CD4-positive, alpha-beta memory T cell (primary cell): ENCODE measurements around the gene SPINK4. TPM values are rescaled to one million over a fixed set of nuclear protein-coding genes. Genes with fewer than 3 reads are reported as not detected.
A peak's percentile ranks its signal among the peaks of the same experiment; 100 is the strongest.

Experiments used
- CTCF ChIA-PET: fragments of 350-600 bp; sonication (Branson Sonifier 250); formaldehyde crosslinking; loops from one replicate; lab custom pipeline; 2021; ENCODE audit warnings: inconsistent platforms; ENCODE audit not compliant: partially characterized antibody; lab: Charles Lee
- POLR2A ChIA-PET: fragments of 350-600 bp; sonication (Branson Sonifier 250); formaldehyde crosslinking; loops from one replicate; lab custom pipeline; 2021; ENCODE audit not compliant: partially characterized antibody; lab: Charles Lee
- DNase-seq, 5 donors: peaks; one replicate each; pipeline versions ENCODE4 v3.0.0 to v3.0.0-alpha.2; 2020 to 2022; ENCODE audit warnings: mixed read lengths in 1 of 5
- H3K27ac ChIP-seq: one replicate; pipeline ENCODE4 v1.7.0; 2013; ENCODE audit warnings: low read depth, low read length
- H3K27me3 ChIP-seq: 2 replicates; pipeline ENCODE4 v1.7.0; 2013; ENCODE audit warnings: mild to moderate bottlenecking, low read length, moderate library complexity; ENCODE audit not compliant: insufficient read depth
- H3K36me3 ChIP-seq: 2 replicates; pipeline ENCODE4 v1.7.0; 2013; ENCODE audit warnings: mild to moderate bottlenecking, low read length, moderate library complexity; ENCODE audit not compliant: insufficient read depth
- H3K4me1 ChIP-seq: 2 replicates; pipeline ENCODE4 v1.7.0; 2013; ENCODE audit warnings: mild to moderate bottlenecking, low read length, moderate library complexity; ENCODE audit not compliant: insufficient read depth
- H3K4me3 ChIP-seq, 2 donors: one replicate each; pipeline ENCODE4 v1.7.0; 2013; ENCODE audit warnings: low read length in 2 of 2, mild to moderate bottlenecking in 1 of 2
- H3K9me3 ChIP-seq, 2 donors: one replicate each; pipeline ENCODE4 v1.7.0; 2013; ENCODE audit warnings: low read length in 2 of 2, control low read depth in 1 of 2; ENCODE audit not compliant: control insufficient read depth in 1 of 2
- H3K27ac Mint-ChIP-seq, 7 donors: one replicate each; pipeline ENCODE4 v1.8.0; 2020 to 2021; ENCODE audit warnings: mixed read lengths in 7 of 7, mild to moderate bottlenecking in 6 of 7, inconsistent platforms in 3 of 7, moderate library complexity in 3 of 7
- H3K27me3 Mint-ChIP-seq, 2 donors: one replicate each; pipeline ENCODE4 v1.8.0; 2020 to 2021; ENCODE audit warnings: mixed read lengths in 2 of 2
- H3K36me3 Mint-ChIP-seq, 2 donors: one replicate each; pipeline ENCODE4 v1.8.0; 2020 to 2021; ENCODE audit warnings: mixed read lengths in 2 of 2, inconsistent platforms in 1 of 2, mild to moderate bottlenecking in 1 of 2
- H3K4me1 Mint-ChIP-seq, 4 donors: one replicate each; pipeline ENCODE4 v1.8.0; 2020 to 2021; ENCODE audit warnings: mixed read lengths in 4 of 4, mild to moderate bottlenecking in 1 of 4
- H3K4me3 Mint-ChIP-seq, 8 donors: one replicate each; pipeline ENCODE4 v1.8.0; 2020 to 2021; ENCODE audit warnings: mixed read lengths in 8 of 8, mild to moderate bottlenecking in 7 of 8, moderate library complexity in 6 of 8, inconsistent platforms in 3 of 8
- H3K9me3 Mint-ChIP-seq, 8 donors: one replicate each; pipeline ENCODE4 v1.8.0; 2020 to 2021; ENCODE audit warnings: mixed read lengths in 8 of 8, mild to moderate bottlenecking in 5 of 8, inconsistent platforms in 3 of 8, moderate library complexity in 1 of 8
- intact Hi-C: fragments of 100-400 bp; cut with micrococcal nuclease; formaldehyde crosslinking; loops from one replicate; pipeline ENCODE4 v1.15.1; 2023
- polyA plus RNA-seq, 2 donors: library from polyadenylated mRNA; unstranded; fragments of 300-500 nt; fragmentation: Illumina TruSeq; gene quantifications; one replicate each; pipeline ENCODE4 v1.2.3, GENCODE V29; 2021
- total RNA-seq, 2 experiments: library from RNA; stranded (reverse); gene quantifications; one replicate each; pipeline ENCODE4 v1.2.3, GENCODE V29; 2021

The SPINK4 gene
- total and polyA plus RNA-seq, 4 experiments from 2014 or later, result not detected

DNA sequence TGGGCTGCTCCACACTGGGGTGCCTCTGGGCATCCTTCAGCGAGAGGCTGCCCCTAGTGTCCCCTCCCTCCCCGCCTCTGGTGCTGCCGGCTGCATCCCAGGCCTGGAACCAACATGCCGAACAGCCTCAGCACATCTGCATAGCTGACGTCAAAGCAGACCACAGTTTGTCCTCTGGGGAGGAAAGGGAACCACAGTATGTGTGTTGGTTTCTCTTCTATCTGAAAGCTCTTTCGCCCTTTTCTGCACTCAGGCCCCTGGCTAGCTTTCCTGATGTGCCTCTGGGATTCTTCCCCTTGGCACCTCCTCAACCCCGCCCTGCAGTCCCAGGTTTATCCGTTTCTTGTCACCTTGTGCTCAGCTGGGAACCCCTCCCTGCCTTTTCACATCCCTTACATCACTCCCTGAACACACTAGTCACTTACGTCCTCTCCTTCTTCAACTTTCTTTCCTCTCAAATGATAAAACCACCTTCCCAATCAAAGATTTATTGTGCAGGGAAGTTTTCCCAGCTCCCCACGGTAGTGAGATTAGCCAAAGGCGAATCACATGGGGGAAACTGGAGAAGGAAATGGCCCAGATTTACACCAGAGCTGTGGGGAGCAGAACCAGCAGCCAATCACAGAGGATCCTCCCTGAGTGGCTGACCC lies 37.3 kb upstream of the SPINK4 start:
- H3K27ac ChIP-seq, result no peak overlapping the region
- ChIA-PET CTCF (interaction anchor here (0.8 to 1.7 kb wide), 2 partner anchors 10 to 23 kb away, joined by 3 to 4 read pairs; no protein-coding TSS in a partner anchor), POLR2A (interaction anchor here (1.5 kb wide), 1 partner anchor 35 kb away, joined by 6 read pairs; no protein-coding TSS in a partner anchor)
- H3K36me3 ChIP-seq, result no peaks in the 10 kb centered on the region
- H3K9me3 Mint-ChIP-seq, result no peaks in the 10 kb centered on the region
- no peaks in the 10 kb centered on the region for H3K4me1 ChIP-seq
- H3K4me3 Mint-ChIP-seq, result peak overlapping the region in 3 of 8 donors; percentile 27 to 57 (median 27)
- peaks cover 0 to 3% of the 10 kb centered on the region in 2 donors for H3K27me3 Mint-ChIP-seq
- H3K36me3 Mint-ChIP-seq, result no peaks in the 10 kb centered on the region
- DNase-seq, result peak in 4 of 5 donors; percentile 27 to 58 (median 36)
- H3K27me3 ChIP-seq, result no peaks in the 10 kb centered on the region
- H3K4me1 Mint-ChIP-seq, result peaks cover 4 to 13% (median 5%) of the 10 kb centered on the region in 4 donors
- peak overlapping the region in 4 of 7 donors; percentile 39 to 75 (median 64) for H3K27ac Mint-ChIP-seq
- H3K9me3 ChIP-seq, result no peaks in the 10 kb centered on the region
- no peak overlapping the region for H3K4me3 ChIP-seq
- intact Hi-C loops, result no loop called here

GRCh38 chr9:33209394-33209793 lies 30.6 kb upstream of the SPINK4 start:
- Histone ChIP-seq H3K36me3 (no peaks in the 10 kb centered on the region), H3K4me1 (no peaks in the 10 kb centered on the region), H3K9me3 (no peaks in the 10 kb centered on the region), H3K4me3 (no peak overlapping the region), H3K27ac (no peak overlapping the region), H3K27me3 (no peaks in the 10 kb centered on the region)
- no peak for DNase-seq
- intact Hi-C loops, result no loop called here
- Mint-ChIP-seq H3K27me3 (no peaks in the 10 kb centered on the region), H3K27ac (no peak overlapping the region), H3K4me3 (no peak overlapping the region), H3K4me1 (no peaks in the 10 kb centered on the region), H3K9me3 (peaks cover 0 to 1% (median 0%) of the 10 kb centered on the region in 8 donors), H3K36me3 (no peaks in the 10 kb centered on the region)
- POLR2A ChIA-PET, result no interaction called here
- CTCF ChIA-PET, result no interaction called here

DNA sequence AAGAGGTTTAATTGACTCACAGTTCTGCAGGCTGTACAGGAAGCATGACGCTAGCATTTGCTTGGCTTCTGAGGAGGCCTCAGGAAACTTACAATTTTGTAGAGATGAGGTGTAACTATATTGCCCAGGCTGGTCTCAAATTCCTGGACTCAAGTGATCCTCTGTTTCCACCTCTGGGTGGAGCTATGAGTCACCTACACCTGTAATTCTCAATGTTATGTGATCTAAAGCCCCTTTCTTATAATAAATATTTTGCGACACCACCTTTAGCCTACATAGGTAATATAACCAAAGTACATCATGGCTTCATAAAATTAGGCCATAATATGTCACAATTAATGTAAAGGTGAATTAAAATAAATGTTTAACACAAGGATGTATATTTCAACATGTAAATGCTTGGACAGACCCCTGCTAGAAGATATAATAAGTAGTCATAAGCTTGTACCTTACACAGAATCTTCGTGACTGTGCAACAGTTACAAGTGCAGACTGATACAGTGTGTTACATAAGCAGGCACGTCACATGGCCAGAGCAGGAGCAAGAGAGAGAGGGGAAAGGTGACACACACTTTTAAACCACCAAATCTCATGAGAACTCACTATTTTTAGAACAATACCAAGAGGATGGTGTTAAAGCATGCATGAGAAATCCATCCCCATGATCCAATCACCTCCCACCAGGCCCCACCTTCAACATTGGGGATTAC lies 29.8 kb upstream of the SPINK4 start:
- H3K9me3 Mint-ChIP-seq, result peaks cover 0 to 1% (median 0%) of the 10 kb centered on the region in 8 donors
- H3K27me3 Mint-ChIP-seq, result no peaks in the 10 kb centered on the region
- no peaks in the 10 kb centered on the region for H3K4me1 ChIP-seq
- ChIA-PET POLR2A (no interaction called here), CTCF (interaction anchor here (1.7 kb wide), 1 partner anchor 40 kb away, joined by 3 read pairs; no protein-coding TSS in a partner anchor)
- H3K4me3 ChIP-seq, result no peak overlapping the region
- no peaks in the 10 kb centered on the region for H3K4me1 Mint-ChIP-seq
- H3K36me3 ChIP-seq, result no peaks in the 10 kb centered on the region
- intact Hi-C loops, result no loop called here
- no peak for DNase-seq
- no peak overlapping the region for H3K27ac ChIP-seq
- no peaks in the 10 kb centered on the region for H3K9me3 ChIP-seq
- no peak overlapping the region for H3K4me3 Mint-ChIP-seq
- no peak overlapping the region for H3K27ac Mint-ChIP-seq
- H3K27me3 ChIP-seq, result no peaks in the 10 kb centered on the region
- no peaks in the 10 kb centered on the region for H3K36me3 Mint-ChIP-seq

GRCh38 chr9:33211695-33212393 lies 28.1 kb upstream of the SPINK4 start:
- intact Hi-C loops, result no loop called here
- CTCF ChIA-PET, result interaction anchor here (1.5 kb wide), 1 partner anchor 14 kb away, joined by 5 read pairs; no protein-coding TSS in a partner anchor
- no peak overlapping the region for H3K4me3 Mint-ChIP-seq

DNA sequence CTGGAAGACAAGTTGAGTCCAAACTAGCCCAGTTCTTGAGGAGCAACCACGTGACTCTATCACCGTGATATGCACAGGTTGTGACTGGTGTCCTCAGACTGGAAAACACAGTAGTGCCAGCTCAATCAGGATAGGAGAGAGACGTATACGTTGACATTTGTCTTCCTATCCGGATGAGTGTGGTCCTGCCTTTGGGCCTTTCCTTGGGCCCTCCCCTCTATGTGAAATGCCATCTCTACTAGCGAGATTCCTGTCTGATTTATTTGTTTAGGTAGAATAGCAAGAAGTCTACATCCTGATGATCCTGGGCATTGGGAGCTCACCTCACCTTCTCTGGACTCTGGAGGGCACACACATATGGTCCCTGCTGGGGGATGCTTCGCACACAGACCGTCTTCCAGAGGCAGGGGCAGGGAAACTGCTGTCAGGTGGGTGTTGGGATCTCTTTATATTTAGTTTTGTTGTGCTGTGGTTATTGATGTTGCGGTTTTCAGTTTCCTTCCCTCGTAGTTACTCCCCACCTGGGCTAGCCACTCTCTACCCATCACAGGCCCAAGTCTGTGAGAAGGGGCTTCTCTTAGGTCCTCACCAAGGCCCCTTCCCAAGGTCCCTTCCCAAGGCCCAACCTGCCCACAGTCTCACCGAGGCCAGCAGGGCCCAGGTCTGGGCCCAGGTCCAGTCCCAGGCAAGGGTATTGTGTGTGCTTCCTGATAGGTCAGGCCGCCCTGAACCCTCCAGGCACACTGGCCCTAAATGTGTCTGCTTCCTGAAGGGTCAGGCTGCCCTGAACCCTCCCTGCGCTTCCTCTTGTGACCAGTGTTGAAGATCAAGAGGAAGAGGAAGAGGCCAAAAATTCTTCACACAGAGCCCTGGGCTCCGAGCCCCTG lies 19.0 kb upstream of the SPINK4 start:
- H3K4me1 ChIP-seq, result peaks cover 9% of the 10 kb centered on the region
- peak overlapping the region in 1 of 7 donors; percentile 8 for H3K27ac Mint-ChIP-seq
- POLR2A ChIA-PET, result interaction anchor here (1.4 kb wide), 1 partner anchor 53 kb away, joined by 3 read pairs; the partner anchor contains the start of gene B4GALT1

More at GRCh38 chr9:33211695-33212393, 28.1 kb upstream of the SPINK4 start:
- H3K9me3 Mint-ChIP-seq, result peaks cover 0 to 1% (median 0%) of the 10 kb centered on the region in 8 donors
- Histone ChIP-seq H3K36me3 (no peaks in the 10 kb centered on the region), H3K9me3 (no peaks in the 10 kb centered on the region), H3K27ac (no peak overlapping the region), H3K27me3 (no peaks in the 10 kb centered on the region), H3K4me3 (no peak overlapping the region), H3K4me1 (no peaks in the 10 kb centered on the region)
- POLR2A ChIA-PET, result no interaction called here
- no peaks in the 10 kb centered on the region for H3K4me1 Mint-ChIP-seq
- no peak for DNase-seq
- H3K27ac Mint-ChIP-seq, result peak overlapping the region in 1 of 7 donors; percentile 6
- H3K27me3 Mint-ChIP-seq, result no peaks in the 10 kb centered on the region
- no peaks in the 10 kb centered on the region for H3K36me3 Mint-ChIP-seq

GRCh38 chr9:33221568-33221884 lies 18.4 kb upstream of the SPINK4 start:
- POLR2A ChIA-PET, result no interaction called here
- intact Hi-C loops, result loop anchor here (10.0 kb wide), 1 partner anchor 637 kb away; no protein-coding TSS in a partner anchor
- peaks cover 9% of the 10 kb centered on the region for H3K4me1 ChIP-seq
- no peaks in the 10 kb centered on the region for H3K36me3 ChIP-seq
- H3K4me3 ChIP-seq, result no peak overlapping the region
- H3K27ac ChIP-seq, result no peak overlapping the region
- H3K4me1 Mint-ChIP-seq, result peaks cover 7 to 12% (median 8%) of the 10 kb centered on the region in 4 donors
- no peaks in the 10 kb centered on the region for H3K9me3 Mint-ChIP-seq
- CTCF ChIA-PET, result no interaction called here
- H3K9me3 ChIP-seq, result no peaks in the 10 kb centered on the region
- no peaks in the 10 kb centered on the region for H3K36me3 Mint-ChIP-seq
- H3K4me3 Mint-ChIP-seq, result no peak overlapping the region
- no peak for DNase-seq
- peak overlapping the region in 1 of 7 donors; percentile 8 for H3K27ac Mint-ChIP-seq
- H3K27me3 Mint-ChIP-seq, result no peaks in the 10 kb centered on the region
- no peaks in the 10 kb centered on the region for H3K27me3 ChIP-seq

More for the DNA sequence above, 19.0 kb upstream of the SPINK4 start:
- Histone ChIP-seq H3K9me3 (no peaks in the 10 kb centered on the region), H3K4me3 (no peak overlapping the region), H3K27me3 (no peaks in the 10 kb centered on the region), H3K27ac (no peak overlapping the region), H3K36me3 (no peaks in the 10 kb centered on the region)
- H3K27me3 Mint-ChIP-seq, result no peaks in the 10 kb centered on the region
- H3K36me3 Mint-ChIP-seq, result no peaks in the 10 kb centered on the region
- intact Hi-C loops, result loop anchor here (10.0 kb wide), 1 partner anchor 636 kb away; no protein-coding TSS in a partner anchor
- no peaks in the 10 kb centered on the region for H3K9me3 Mint-ChIP-seq
- DNase-seq, result no peak
- CTCF ChIA-PET, result no interaction called here
- no peak overlapping the region for H3K4me3 Mint-ChIP-seq
- peaks cover 7 to 12% (median 8%) of the 10 kb centered on the region in 4 donors for H3K4me1 Mint-ChIP-seq
